Epithelial cell of proximal tubule (primary cell): Measurements from ENCODE around the gene ATP5MG. TPM values are rescaled to one million over a fixed set of nuclear protein-coding genes. Genes with fewer than 3 reads are reported as not detected.
A peak's percentile ranks its signal among the peaks of the same experiment; 100 is the strongest.
"Not testable (repeated sequence)": the region's sequence is repeated elsewhere in the genome, so short reads cannot be mapped to it uniquely, and the experiment has no call there.

Experiments used
- DNase-seq: peaks from one replicate; pipeline ENCODE4 v3.0.0-alpha.2; 2011; ENCODE audit warnings: low read depth
- H3K4me3 ChIP-seq: 2 replicates; pipeline ENCODE4 v1.5.1; 2011; ENCODE audit warnings: low read depth, mild to moderate bottlenecking, low read length
- CTCF ChIP-seq: conservative IDR thresholded peaks from 2 replicates; pipeline ENCODE4 v1.5.1; 2012; ENCODE audit warnings: low read depth, mild to moderate bottlenecking, low read length
- total RNA-seq: library from RNA; depleted of rRNA; stranded (reverse); fragments of >200 nt; gene quantifications from 2 replicates; pipeline ENCODE4 v1.2.3, GENCODE V29; 2015

ATP5MG gene
- total RNA-seq, 1 donor from 2014 or later: 82.7 TPM

- TF ChIP-seq CTCF: no peak
- no peak for DNase-seq
- no peak overlapping the region for H3K4me3 ChIP-seq
Measured at GRCh38 chr11:118382954-118383353, 18.5 kb upstream of the ATP5MG start.

GRCh38 chr11:118383657-118384056 is 17.7 kb upstream of the ATP5MG start:
- no peak overlapping the region for H3K4me3 ChIP-seq
- DNase-seq: no peak
- TF ChIP-seq CTCF: no peak

- H3K4me3 ChIP-seq: no peak overlapping the region
- TF ChIP-seq CTCF: no peak
- no peak for DNase-seq
Measured at GRCh38 chr11:118396097-118396501, 5.3 kb upstream of the ATP5MG start.

- no peak for TF ChIP-seq CTCF
- no peak for DNase-seq
- no peak overlapping the region for H3K4me3 ChIP-seq
Measured at GRCh38 chr11:118397448-118397847, 4.0 kb upstream of the ATP5MG start.

- DNase-seq: no peak
- no peak for TF ChIP-seq CTCF
- H3K4me3 ChIP-seq: no peak overlapping the region
Measured at GRCh38 chr11:118398791-118399559, 2.4 kb upstream of the ATP5MG start.

GRCh38 chr11:118401880-118402590 is 629 bp downstream of the ATP5MG start:
- peak; percentile 90 for DNase-seq
- TF ChIP-seq CTCF: peak; percentile 11
- H3K4me3 ChIP-seq: peak overlapping the region; percentile 85

GRCh38 chr11:118402594-118402993 is 1.2 kb downstream of the ATP5MG start:
- DNase-seq: not testable (repeated sequence)
- H3K4me3 ChIP-seq: peak overlapping the region; percentile 85
